K562 (cell line): ENCODE measurements around the gene ABCB6. TPM values are rescaled to one million over a fixed set of nuclear protein-coding genes. Genes with fewer than 3 reads are reported as not detected.

ENCODE experiments used
- BDP1 ChIP-seq: IDR thresholded peaks from 3 replicates; pipeline ENCODE4 v1.6.1; 2011; ENCODE audit not compliant: insufficient read length, insufficient read depth
- ETV1 ChIP-seq: fragments of 450-650 bp; conservative IDR thresholded peaks from 2 replicates; pipeline ENCODE4 v1.6.1; 2016; ENCODE audit warnings: missing genetic modification characterization, control low read depth, low read depth, missing compliant biosample characterization
- FOXK1 ChIP-seq: sonication (generic); formaldehyde crosslinking; IDR thresholded peaks from 2 replicates; pipeline ENCODE4 v1.8.0; 2022; ENCODE audit warnings: missing genetic modification reagents, mild to moderate bottlenecking, borderline replicate concordance
- GTF2F1 ChIP-seq: IDR thresholded peaks from 2 replicates; pipeline ENCODE4 v1.6.1; 2011; ENCODE audit warnings: low read depth, low read length, improper control_type of control experiment
- KAT7 ChIP-seq: sonication (generic); formaldehyde crosslinking; IDR thresholded peaks from 2 replicates; pipeline ENCODE4 v1.8.0; 2022; ENCODE audit warnings: missing genetic modification reagents, mild to moderate bottlenecking, borderline replicate concordance
- MAFF ChIP-seq: IDR thresholded peaks from 2 replicates; pipeline ENCODE4 v1.6.1; 2012; ENCODE audit warnings: low read length, improper control_type of control experiment
- PATZ1 ChIP-seq: fragments of 250-450 bp; sonication (Bioruptor Pico); IDR thresholded peaks from 2 replicates; pipeline ENCODE4 v1.5.0; 2020; ENCODE audit warnings: mild to moderate bottlenecking, borderline replicate concordance
- PHF21A ChIP-seq: fragments of 450-650 bp; IDR thresholded peaks from 2 replicates; pipeline ENCODE4 v1.6.1; 2017; ENCODE audit warnings: low read depth, borderline replicate concordance
- PHTF2 ChIP-seq: fragments of 250-450 bp; sonication (Bioruptor Pico); IDR thresholded peaks from 2 replicates; pipeline ENCODE4 v1.5.0; 2021; ENCODE audit warnings: mild to moderate bottlenecking
- SMC3 ChIP-seq: conservative IDR thresholded peaks from 2 replicates; pipeline ENCODE4 v1.6.1; 2011; ENCODE audit warnings: low read depth, low read length, improper control_type of control experiment; ENCODE audit not compliant: insufficient read depth
- SOX6 ChIP-seq: fragments of 450-650 bp; IDR thresholded peaks from 2 replicates; pipeline ENCODE4 v1.6.1; 2014; ENCODE audit warnings: mild to moderate bottlenecking
- TEAD1 ChIP-seq, 2 experiments: fragments of 450-650 bp in 1 of 2; sonication (generic) in 1 of 2; formaldehyde crosslinking; IDR thresholded peaks; 2 replicates each; pipeline versions ENCODE4 v1.4.0 to v1.8.0; 2020 to 2022; ENCODE audit warnings: mild to moderate bottlenecking in 2 of 2, missing genetic modification reagents in 1 of 2
- TFAP4 ChIP-seq: sonication (generic); formaldehyde crosslinking; IDR thresholded peaks from 2 replicates; pipeline ENCODE4 v1.8.0; 2022; ENCODE audit warnings: missing genetic modification reagents, mild to moderate bottlenecking, moderate library complexity, borderline replicate concordance
- ZBTB7A ChIP-seq: IDR thresholded peaks from 2 replicates; pipeline ENCODE4 v1.6.1; 2011; ENCODE audit warnings: low read depth, mild to moderate bottlenecking, low read length, moderate library complexity, borderline replicate concordance; ENCODE audit not compliant: control insufficient read depth
- ZFP91 ChIP-seq: sonication (generic); formaldehyde crosslinking; IDR thresholded peaks from 2 replicates; pipeline ENCODE4 v1.8.0; 2022; ENCODE audit warnings: mild to moderate bottlenecking, missing genetic modification reagents
- ZNF175 ChIP-seq: fragments of 200-800 bp; sonication (Bioruptor generic); IDR thresholded peaks from 2 replicates; pipeline ENCODE4 v1.6.1; 2016; ENCODE audit warnings: low read depth, mild to moderate bottlenecking, missing genetic modification characterization, missing compliant biosample characterization
- ZNF212 ChIP-seq: fragments of 450-650 bp; formaldehyde crosslinking; IDR thresholded peaks from 2 replicates; pipeline ENCODE4 v1.4.0; 2020; ENCODE audit warnings: mild to moderate bottlenecking
- ZNF398 ChIP-seq: fragments of 250-450 bp; sonication (Bioruptor Pico); IDR thresholded peaks from 2 replicates; pipeline ENCODE4 v1.8.0; 2021; ENCODE audit warnings: moderate library complexity, mild to moderate bottlenecking, inconsistent platforms
- ZNF699 ChIP-seq: fragments of 250-450 bp; sonication (Bioruptor Pico); IDR thresholded peaks from 2 replicates; pipeline ENCODE4 v1.8.0; 2021; ENCODE audit warnings: mild to moderate bottlenecking, moderate library complexity; ENCODE audit not compliant: insufficient replicate concordance
- polyA plus RNA-seq, 8 experiments: library from polyadenylated mRNA; depleted of rRNA in 4 of 8; stranded (reverse) in 5 of 8; unstranded in 3 of 8; fragments of >200 nt; fragmentation: Nextera tagmentation in 2 of 8; fragmentation: Illumina TruSeq in 1 of 8; extraction: Ambion mirVana in 2 of 8; extraction: Trizol in 1 of 8; gene quantifications; 2 replicates each; pipeline versions ENCODE4 v1.2.1 to v1.2.3, GENCODE V29; 2011 to 2014; ENCODE audit warnings: inconsistent platforms in 1 of 8, missing spikeins in 1 of 8
- total RNA-seq, 7 experiments: library from RNA; depleted of rRNA in 6 of 7; stranded (reverse); fragments of >200 nt in 6 of 7; fragmentation: Illumina TruSeq in 2 of 7; extraction: Trizol in 2 of 7; gene quantifications; 2 replicates each; pipeline versions ENCODE4 v1.2.1 to v1.2.3, GENCODE V29; 2011 to 2021; ENCODE audit warnings: low replicate concordance in 1 of 7

ABCB6 gene
- total and polyA plus RNA-seq, 9 of the 15 experiments (the other 6 are each of a cell fraction or from before 2014, with no cell fraction given): 3.7 to 29.8 (median 16.8) TPM

GRCh38 chr2:219245148-219245898, 26.6 kb upstream of the ABCB6 start, which contains the start of the genes GLB1L and STK16 (continued):
- TF ChIP-seq PATZ1 (CRISPR knock-in tag) (no peak), FOXK1 (CRISPR knock-in tag) (peak; percentile 48; the same call in 1 of the 2 replicates), GTF2F1 (no peak), KAT7 (peak; percentile 73; the same call in 1 of the 2 replicates), ZNF699 (CRISPR knock-in tag) (no peak), TFAP4 (peak; percentile 82; the same call in 1 of the 2 replicates), SMC3 (0 out of 2 replicates have a peak, but pooled peaks have one; percentile 3), TEAD1 (CRISPR knock-in tag; IDR thresholded peaks at IDR 0.05) (peak in 1 of 2 experiments; percentile 63; a peak in 2 of 4 replicates), ZBTB7A (peak; percentile 37; the same call in 1 of the 2 replicates), ZNF398 (CRISPR knock-in tag) (no peak), MAFF (no peak), PHF21A (no peak), ZNF212 (CRISPR knock-in tag) (no peak), SOX6 (no peak), ETV1 (tag) (peak; percentile 91), ZFP91 (CRISPR knock-in tag) (no peak), BDP1 (no peak), ZNF175 (no peak), PHTF2 (no peak)
- TF ChIP-seq, all 486 proteins: peak for 101
